Measurements from ENCODE around the gene G3BP1.
"Not testable (repeated sequence)": the region's sequence is repeated elsewhere in the genome, so short reads cannot be mapped to it uniquely, and the experiment has no call there.

Gene G3BP1

DNA sequence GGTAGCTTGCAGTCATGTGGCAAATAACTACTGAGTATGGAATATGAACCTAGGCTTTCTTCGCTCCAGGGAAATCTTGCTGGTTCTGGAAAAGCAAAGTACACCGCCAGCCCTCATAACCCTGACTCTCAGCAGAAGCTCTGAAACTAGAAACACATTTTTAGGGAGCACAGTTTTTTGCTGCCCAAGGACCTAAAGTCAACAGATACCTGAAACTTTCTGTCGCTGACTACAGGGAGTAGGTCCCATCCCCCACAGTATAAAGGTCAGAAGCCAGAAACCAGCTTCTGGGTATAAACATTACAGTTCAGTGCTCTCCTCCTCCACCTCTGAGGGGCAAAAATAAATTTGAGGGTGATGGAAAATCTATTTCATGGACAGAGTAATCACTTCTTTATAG, 16.4 kb upstream of the G3BP1 start:
- DNase-seq (ENCODE audit: low spot score): no peak

DNA sequence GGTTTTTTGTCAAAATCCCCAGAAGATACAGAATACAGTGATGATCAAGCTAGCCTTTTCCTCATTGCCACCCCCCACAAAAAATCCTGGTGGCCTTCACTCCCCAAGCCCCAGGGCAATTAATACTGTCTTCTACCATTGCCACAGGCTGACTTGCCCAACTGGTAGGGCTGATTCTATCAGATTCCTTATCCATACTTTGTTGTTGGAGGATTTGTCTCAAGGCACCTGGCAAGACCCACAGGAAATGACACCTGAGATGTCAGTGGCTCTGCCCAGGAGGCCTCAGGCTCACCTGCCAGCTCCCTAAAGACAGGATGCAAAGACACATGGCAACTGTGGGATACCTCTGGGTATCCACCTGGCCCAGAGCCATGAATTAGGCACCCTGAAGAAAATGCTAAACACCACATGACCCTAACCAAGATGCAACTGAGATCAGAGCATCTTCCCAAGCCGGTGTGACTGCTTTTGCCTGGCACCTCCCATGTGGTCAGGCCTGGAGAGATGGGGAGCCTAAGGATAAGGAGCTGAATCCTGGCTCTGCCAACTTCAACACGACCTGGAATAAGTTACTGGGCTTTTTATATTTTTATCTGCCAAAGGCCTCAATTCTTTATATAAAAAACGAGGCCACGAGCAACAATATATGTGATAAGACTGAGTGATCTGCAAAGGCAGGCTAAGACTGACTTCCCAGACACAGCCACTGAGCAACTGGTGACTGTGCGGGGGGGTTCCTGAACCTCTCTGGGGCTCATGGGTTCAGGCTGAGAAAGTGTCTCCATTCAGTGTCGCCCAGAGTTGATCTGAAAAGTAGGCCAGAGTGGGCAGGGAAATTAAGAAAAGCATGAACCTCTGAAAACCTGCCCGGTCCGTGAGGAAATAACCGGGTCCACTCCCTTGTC, 14.3 kb upstream of the G3BP1 start:
- DNase-seq (ENCODE audit: low spot score): peak; percentile 50

DNA sequence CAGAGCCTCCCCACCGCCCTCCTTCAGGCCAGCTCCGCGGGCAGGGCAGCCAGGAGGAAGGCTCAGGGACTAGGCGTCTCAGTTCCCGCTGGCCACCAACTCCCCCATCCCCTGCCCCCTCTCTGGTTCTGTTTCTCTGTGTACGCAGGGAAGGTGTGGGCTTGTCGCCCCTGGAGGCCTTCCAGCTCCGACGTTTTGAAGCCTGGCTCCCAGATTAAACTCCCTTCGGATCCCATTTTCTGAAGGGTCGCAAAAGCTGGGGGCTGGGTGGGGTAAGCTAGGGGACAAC, 13.7 kb upstream of the G3BP1 start:
- no peak for DNase-seq (ENCODE audit: low spot score)

DNA sequence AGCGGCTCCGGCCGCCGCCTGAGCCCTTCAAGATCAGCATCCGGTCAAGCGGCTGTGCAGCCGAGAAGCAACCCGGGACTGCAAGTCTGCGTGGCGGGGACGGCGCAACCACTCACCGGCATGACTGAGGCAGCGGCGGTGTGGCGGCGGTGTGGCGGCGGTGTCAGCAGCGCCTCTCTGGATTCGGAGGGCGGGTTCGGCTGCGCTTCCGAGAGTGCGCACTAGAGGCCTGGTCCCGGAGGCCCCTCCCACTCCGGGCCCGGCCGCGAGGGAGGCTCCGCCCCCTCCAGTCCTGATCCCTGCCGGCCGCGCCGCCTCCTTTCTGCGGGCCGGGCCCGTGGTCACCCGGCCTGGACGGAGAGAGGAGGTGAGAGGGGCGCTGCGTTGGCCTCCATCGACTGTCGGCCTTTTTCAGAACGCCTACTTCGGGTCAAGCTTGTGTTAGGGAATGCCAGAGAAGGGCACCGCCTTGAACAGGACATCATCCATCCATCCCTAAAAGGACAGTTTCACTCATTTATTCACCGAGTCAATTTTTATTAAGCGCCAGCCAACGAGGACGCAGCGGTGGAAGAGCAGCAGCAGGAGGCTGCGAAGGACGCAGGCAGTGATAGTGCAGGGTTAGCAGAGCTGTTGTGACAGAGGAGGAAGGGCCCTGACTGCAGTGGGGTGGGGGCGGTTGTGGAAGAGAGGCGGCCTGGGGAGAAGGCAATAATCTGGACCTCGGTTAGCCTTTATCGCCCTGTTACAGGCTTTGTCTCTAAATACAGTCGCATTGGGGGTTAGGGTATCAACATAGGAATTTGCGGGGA, 13.1 kb upstream of the G3BP1 start, which contains the start of gene ATOX1:
Gene ATOX1, minus strand, starts transcription at position 202 of the 812 bp plus-strand sequence. Its CDS starts 80 bp downstream, at position 122.
- DNase-seq (ENCODE audit: low spot score): peak; percentile 92

DNA sequence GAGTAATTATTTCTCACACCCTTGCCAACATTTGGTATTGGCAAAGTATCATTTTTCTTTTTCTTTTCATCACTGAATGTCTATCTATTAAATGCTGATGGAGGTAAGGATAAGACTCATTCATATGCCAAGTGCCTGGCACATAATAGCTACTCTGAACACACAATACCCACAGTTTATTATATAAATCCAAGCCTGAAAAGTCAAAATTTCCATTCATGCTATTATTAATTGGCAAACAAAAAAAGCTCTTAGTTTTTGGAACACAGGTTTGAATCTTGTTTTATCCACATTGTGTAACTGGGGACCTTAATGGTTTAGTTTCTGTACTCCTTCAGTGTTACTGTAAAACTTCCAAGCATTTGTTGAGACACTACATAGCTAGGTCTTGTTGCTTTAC, 7.0 kb upstream of the G3BP1 start:
- DNase-seq (ENCODE audit: low spot score): no peak

DNA sequence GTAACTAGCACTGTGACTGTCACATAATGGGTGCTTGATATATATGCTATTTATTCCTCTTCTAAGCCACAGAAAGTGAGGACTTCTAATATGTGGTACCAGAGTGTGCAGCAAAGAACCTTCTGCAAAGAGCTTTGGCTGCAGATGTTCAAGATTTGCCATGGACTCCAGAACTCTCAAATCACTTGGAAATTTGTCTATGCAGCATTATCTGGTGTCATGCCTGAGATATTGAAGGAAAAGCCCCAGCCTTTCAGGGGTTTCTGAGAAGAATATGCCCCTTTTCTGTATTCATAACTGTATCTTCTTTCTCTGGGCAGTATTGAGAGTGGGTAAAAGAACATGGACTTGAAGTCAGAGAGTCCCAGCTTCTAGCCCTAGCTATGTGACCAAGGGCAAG, 4.8 kb upstream of the G3BP1 start:
- no peak for DNase-seq (ENCODE audit: low spot score)

DNA sequence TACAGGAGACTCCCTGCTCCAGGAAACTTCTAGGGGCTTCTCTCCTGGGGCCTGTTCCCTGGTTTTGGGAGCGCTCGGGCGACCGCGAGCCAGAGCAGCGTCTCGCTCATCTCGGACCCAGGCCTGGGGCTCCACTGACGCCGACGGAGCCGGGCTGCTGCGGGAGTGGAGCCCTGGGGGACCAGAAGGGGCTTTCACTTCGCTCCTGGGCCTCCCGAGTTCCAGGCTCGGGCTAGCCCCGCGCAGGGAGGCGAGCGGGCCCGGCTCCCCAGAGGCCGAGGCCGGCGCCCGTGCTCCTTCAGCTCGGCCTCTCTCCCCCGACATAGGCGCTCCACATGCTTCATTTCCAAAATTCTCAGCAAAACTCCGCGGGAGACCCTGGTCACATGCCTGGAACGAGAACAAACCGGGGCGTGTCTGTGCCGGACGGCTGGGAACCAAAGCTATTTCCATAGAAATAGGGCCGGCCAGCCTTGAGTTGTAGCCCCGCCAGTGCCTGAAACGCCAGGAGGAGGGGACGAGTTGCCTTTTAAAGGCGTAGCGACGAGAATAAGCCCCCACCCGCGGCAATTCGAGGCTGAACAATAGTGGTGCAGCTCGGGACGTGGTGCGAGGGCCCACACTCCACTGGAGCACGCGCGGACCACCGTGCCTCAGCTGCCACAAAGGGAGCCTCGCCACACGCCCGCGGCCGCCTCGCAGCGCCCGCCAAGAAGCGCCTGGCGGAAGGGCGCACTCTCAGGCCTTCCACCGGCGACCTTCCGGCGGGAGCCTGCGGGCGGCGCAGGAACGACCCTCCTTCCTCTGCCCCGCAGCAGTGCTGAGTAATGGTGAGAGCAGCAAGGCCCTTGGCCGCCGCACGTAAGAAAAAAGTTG, 1.1 kb upstream of the G3BP1 start:
- DNase-seq (ENCODE audit: low spot score): no peak

DNA sequence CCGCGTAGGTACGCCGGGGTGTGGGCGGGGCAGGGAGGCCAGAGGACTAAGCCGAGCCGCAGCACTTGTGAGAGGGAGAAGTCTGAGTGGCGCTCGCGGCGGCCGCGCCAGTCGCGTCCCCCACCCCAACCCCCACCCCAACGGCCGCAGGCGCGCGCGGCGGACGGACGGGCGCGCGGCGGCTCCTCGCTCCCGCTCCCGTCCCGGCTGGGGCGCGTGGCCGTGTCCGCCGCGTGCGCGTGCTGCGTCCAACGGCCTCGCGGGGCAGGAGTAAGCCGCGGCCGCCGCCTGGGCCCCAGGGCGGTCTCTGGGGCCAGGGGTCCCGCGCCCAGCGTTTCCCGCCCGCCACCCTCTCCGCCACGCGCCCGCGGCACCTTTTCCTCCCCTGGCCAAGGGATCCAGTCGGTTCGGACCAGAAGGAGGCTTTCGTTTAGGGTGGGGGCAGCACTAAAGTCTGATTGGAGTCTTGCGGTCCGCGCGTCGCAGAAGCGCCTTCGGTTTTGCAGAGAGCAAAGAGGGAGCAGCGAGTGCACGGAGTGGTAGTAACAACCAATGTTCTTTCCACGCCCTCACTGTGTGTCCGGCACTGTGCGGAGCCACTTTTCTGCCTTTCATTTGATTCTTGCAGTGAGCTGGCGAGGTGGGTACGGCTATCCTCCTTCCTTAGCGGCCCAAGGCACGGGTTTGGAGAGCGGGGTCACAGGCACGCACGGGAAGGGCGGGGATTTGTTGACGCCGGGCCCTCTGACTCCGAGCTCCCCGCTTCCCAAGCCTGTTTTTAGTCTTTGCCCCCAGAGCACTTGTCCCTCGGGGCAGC, 483 bp downstream of the G3BP1 start:
- DNase-seq (ENCODE audit: low spot score): peak; percentile 69

DNA sequence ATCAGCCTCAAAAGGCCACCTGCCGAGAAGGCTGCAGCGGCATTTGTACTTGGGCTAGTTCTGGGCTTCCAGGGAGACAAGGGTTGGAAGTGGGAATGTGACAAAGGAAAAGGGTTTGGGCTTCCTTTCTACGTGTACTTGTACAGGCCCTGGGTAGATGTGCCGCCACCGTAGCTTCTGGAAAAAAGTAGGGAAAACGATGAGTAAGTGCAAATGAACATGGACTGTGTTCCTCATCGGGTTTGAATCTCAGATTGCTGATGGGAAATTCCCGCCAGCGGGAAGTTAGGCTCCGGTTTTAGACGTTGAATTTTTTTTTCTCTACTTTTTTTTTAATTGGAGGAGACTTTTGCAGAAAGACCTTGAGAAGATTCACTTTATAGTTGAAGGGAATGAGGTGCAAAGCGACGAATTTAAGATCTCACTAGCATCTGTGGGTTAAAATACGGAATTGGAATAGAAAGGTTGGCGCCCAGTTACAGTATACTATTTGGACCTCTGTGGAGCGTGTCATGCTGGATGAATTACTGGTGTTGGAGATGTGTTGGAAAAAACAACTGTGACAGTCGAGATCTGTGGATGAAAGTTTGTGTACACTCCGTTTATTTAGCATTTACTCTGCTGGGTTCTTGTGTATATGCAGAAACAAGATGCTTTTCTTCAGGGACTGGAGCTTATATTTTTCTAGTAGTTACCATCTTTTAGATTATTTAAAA, 1.2 kb downstream of the G3BP1 start:
- peak; percentile 30 for DNase-seq (ENCODE audit: low spot score)

DNA sequence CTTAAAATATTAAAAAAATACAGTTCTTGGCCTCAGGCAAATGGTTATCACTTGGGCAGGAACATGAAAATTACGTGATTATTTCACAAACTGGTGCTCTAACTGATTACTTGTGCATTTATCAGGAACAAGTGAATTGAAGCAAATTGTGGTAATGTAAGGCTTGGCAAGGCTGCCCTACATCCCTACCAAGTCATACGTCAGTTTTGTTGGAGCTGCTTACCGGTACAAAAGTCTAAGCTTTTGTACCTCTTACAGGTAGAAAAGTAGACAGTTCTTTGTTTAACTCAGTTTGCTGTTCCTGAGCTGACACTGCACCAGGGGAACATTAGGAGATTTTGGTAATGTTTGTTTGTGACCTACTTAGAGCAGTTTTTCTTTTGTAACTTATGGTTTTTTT, 2.2 kb downstream of the G3BP1 start:
- DNase-seq (ENCODE audit: low spot score): peak; percentile 25

DNA sequence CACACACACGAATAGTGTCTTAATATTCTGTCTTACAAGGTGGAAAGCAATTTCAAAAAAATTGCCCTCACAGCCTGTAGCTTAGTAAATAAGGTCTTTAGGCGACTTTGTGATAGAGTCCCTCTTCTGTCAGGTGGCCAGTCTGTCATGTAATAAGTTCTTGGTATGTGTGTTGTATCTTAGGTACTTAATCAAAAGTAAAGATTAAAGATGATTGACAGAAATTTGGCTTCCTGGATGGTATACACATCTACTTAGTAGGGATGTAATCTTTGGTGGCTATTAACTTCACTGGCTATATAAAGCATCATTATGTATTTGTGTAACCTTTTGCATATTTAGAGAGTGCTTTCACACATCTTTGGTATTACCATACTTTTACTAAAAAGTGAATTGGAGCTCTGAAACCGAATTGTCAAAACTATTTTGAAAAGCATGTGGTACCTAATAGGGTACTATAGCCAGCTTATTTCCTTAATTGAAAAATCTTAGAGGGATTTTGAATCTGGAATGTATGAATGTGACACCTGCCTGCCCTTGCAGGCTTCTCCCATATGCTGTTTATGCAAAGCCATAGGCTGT, 3.4 kb downstream of the G3BP1 start:
- no peak for DNase-seq (ENCODE audit: low spot score)

DNA sequence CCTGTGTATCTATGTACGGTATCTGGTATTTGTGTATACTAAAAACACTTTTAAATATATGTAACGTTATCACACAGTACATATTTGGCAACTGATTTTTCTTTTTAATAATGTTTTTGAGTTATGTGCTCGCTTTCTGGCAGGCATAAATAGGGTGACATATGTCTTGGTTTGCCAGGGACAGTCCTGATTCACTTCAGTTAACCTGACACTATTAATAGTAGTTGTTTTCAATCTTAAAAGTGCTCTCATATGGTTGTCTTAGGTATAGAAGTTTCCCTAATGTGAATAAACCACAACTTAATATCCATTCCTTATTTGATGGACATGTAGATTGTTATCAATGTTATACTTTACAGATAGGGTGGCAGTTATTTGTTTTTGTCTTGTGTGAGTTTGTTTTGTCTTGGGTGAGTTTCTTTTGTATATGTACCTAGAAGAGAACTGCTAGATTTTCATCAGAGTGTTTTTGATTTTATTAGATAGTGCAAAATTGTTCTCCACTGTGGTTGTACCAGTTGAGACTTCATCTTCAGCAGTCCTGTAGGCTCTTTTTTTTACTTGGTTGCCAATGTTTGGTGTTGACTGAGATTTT, 7.9 kb downstream of the G3BP1 start:
- DNase-seq (ENCODE audit: low spot score): no peak

DNA sequence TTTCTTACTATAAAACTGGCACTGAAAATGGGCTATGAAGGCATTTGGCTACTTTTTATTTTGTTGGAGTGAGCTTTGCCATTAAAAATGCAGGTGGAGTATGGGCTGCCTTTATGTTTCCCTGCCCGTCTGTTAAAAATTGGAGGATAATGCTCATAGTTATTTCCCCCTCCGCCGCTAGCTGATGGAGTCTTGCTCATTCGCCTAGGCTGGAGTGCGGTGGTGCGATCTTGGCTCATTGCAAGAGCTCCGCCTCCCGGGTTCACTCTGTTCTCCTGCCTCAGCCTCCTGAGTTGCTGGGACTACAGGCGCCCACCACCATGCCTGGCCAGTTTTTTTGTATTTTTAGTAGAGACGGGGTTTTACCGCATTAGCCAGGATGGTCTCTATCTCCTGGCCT, 8.6 kb downstream of the G3BP1 start:
- no peak for DNase-seq (ENCODE audit: low spot score)

DNA sequence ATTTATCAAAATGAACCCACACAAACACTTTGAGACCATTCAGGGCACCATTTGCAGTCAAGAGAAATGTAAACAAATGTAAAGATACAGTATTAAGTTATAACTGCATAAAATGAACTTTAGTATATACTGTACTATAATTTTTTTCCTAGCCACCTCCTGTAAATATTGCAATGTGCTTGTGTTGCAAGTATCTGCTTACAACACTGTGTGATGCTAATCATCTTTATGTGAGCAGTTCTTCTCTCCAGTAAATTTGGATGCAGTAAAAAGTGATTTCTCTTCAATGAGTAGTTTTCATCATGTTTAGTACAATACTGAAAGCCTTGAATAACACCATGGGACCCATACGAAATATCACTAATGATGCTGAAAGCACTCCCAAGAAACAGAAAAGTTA, 9.4 kb downstream of the G3BP1 start:
- DNase-seq (ENCODE audit: low spot score): no peak

DNA sequence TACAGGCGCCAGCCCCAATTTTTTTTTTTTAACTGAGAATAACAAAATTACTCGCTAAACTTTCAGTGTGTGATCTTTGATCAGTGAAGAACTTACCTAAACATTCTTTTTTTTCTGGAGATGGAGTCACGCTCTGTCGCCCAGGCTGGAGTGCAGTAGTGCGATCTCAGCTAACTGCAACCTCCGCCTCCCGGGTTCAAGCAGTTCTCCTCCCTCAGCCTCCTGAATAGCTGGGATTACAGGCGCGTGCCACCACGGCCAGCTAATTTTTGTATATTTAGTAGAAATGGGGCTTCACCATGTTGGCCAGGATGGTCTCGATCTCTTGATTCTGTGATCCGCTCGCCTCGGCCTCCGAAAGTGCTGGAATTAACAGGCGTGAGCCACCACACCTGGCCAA, 11.9 kb downstream of the G3BP1 start:
- not testable (repeated sequence) for DNase-seq (ENCODE audit: low spot score)

DNA sequence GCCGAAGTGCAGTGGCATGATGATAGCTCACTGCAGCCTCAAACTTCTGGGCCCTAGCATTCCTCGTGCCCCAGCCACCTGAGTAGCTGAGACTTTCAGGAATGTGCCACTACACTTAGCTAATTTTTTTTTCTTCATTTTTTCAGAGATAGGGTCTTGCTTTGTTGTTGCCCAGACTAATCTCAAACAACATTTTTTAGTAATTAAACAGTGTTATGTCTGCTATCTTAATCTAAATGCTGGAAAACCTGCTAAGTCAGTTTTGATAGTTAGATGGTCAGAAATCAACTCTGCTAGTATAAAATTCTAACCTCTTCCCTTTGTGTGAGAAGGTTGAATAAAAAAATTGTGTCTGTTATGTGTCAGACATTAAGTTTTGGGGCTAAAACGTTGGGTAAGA, 12.4 kb downstream of the G3BP1 start:
- DNase-seq (ENCODE audit: low spot score): no peak

DNA sequence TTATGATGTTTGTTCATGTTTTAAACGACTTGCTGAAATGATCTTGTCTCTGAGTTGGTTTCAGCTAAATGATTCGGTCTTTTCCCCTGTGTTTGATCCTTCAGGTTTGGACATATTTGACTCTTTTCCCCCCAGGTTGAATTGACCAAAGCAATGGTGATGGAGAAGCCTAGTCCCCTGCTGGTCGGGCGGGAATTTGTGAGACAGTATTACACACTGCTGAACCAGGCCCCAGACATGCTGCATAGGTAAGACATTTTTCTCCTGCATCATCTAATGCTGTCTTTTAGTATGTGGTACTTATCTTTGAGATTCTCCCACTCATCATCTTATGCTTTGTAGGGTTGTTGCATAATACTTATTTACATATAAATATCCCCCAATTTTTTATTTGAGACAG, 14.7 kb downstream of the G3BP1 start:
- DNase-seq (ENCODE audit: low spot score): no peak

DNA sequence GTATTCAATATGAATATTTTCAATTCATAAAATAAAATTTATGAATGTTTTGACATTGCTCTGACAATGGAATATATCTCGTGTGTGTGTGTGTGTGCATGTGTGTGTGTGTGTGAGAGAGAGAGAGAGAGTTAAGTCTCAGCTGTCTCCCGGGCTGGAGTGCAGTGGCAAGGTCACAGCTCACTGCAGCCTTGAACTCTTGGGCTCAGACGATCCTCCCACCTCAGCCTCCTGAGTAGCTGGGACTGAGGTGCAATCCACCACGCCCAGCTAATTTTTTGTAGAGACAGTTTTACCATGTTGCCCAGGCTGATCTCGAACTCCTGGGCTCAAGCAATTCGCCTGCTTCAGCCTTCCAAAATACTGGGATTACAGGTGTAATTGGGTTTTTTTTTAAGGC, 16.1 kb downstream of the G3BP1 start:
- DNase-seq (ENCODE audit: low spot score): no peak

DNA sequence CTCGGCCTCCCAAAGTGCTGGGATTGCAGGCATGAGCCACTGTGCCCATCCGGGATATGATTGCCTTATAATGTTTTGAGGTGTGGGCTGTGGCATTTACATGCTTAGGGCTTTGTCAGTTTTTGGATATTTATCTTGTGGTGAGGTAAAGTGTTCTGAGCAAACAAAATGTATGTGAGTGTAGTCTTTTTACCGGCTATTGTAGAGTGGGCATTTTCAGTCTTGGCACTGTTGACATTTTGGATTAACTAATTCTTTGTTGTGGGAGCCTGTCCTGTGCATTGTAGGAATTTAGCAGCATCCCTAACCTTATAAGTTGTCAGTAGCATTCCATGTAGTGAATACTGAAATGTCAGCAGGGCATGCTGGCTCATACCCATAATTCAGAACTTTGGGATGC, 21.6 kb downstream of the G3BP1 start:
- DNase-seq (ENCODE audit: low spot score): no peak

DNA sequence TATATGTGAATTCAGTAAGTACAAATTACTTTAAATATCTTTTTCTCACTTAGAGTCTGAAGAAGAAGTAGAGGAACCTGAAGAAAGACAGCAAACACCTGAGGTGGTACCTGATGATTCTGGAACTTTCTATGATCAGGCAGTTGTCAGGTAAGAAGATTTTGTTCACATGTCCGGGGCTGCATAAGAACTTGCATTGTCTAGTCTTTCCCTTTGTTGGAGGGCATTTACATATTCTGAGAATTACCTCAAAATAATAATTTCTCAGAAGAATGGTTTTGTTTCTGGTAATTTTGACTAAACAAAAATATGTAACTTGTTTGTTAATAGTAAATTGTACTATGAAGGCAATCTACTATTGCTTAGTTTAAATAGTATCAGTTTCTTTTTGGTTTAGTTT, 23.7 kb downstream of the G3BP1 start:
- no peak for DNase-seq (ENCODE audit: low spot score)

All from NAMALWA (cell line).